Measurements from ENCODE around the gene GNPNAT1.

The GNPNAT1 gene

GRCh38 chr14:52791223-52792096 is at the start of gene GNPNAT1:
GNPNAT1 (minus strand) TSS chr14:52791607; CDS start chr14:52784650, 6,957 bp downstream.
- peak within 1 kb of the TSS; percentile 72 for H3K4me3 ChIP-seq (ENCODE audit: low read depth, low read length)
- no peak for TF ChIP-seq CTCF (IDR thresholded peaks at IDR 0.05; ENCODE audit: insufficient read depth, low read depth, low read length, missing control alignments)
- DNase-seq (ENCODE audit: low read depth), result peak; percentile 94

DNA sequence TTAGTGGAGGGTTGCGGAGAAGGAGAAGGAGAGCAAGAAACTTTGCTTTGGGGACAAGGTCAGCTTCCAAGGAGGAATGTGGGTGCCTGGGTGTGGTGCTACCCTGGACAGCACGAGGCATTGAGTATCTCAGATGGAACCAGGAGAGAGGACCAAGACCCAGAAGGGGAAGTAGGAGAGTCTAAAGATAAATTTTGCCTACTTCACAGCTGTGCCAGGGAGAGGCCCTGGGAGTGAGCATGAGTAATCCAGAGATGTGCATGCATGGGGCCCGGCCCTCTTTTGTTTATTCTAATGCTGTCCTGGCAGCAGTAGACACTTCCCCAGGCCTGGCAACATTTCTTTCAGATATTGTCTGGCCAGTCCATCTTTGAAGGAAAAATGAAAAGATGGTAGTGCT is 49.5 kb upstream of the GNPNAT1 start:
- no peak for DNase-seq (ENCODE audit: low read depth)
- no peak for TF ChIP-seq CTCF (IDR thresholded peaks at IDR 0.05; ENCODE audit: insufficient read depth, low read depth, low read length, missing control alignments)
- no peak overlapping the region for H3K4me3 ChIP-seq (ENCODE audit: low read depth, low read length)

DNA sequence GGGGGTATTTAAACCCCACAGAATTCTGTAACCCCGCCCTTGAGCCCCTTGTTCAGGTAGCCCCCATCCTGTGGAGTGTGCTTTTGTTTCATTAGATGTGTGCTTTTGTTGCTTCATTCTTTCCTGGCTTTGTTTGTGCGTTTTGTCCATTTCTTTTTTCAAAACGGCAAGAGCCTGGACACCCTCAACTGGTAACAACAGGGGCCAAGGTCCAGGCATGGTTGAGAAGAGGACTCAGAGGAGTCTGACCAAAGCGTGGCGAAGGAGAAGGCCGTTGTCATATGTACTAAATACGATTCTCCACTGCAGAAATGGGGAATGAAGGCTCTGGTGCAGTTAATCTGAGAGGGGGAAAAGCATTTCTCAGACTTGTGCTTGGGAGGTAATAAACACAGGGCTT is 46.0 kb upstream of the GNPNAT1 start:
- H3K4me3 ChIP-seq (ENCODE audit: low read depth, low read length), result no peak overlapping the region
- DNase-seq (ENCODE audit: low read depth), result no peak
- no peak for TF ChIP-seq CTCF (IDR thresholded peaks at IDR 0.05; ENCODE audit: insufficient read depth, low read depth, low read length, missing control alignments)

- H3K4me3 ChIP-seq (ENCODE audit: low read depth, low read length), result no peak overlapping the region
- no peak for DNase-seq (ENCODE audit: low read depth)
- TF ChIP-seq CTCF (IDR thresholded peaks at IDR 0.05; ENCODE audit: insufficient read depth, low read depth, low read length, missing control alignments), result no peak
These were observed 44.7 kb upstream of the GNPNAT1 start for GRCh38 chr14:52836063-52836462.

DNA sequence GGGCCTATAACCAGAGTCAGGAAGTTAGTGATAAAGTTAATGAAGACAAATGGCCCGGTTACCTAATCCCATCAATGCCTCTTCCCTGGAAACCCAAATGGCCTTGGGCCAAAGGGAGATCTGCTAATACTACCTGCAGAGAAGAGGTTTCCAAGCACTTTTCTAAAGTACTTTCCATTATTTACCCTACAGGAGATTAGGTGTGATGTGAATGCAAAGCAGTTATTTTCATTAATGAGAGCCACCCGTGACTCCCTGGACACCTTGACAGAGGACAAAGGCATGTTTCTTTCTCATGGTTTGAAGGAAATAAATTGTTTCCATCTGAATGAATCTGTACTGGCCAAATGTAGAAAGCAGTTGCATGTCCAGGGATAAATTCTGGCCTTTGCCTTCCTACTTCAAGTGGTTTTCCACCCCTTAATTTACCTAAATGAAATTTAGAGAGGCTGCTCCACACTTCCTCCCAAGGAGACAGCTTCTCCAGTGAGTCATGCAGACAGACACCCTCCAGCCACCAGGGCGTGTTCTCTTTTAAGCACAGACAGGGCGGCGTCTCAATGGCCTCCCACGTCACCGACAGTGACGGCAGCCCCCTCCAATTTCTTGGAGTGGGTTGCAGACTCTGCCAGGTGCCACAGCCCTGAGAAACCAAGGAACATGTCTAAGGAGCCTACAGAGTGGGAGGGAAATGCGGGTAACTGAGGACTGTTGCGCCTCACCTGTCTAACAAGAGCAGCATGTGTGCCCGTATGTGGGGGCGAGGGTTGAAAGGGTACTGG is 43.9 kb upstream of the GNPNAT1 start:
- DNase-seq (ENCODE audit: low read depth), result no peak
- no peak for TF ChIP-seq CTCF (IDR thresholded peaks at IDR 0.05; ENCODE audit: insufficient read depth, low read depth, low read length, missing control alignments)
- no peak overlapping the region for H3K4me3 ChIP-seq (ENCODE audit: low read depth, low read length)

GRCh38 chr14:52834440-52834842 is 43.0 kb upstream of the GNPNAT1 start:
- no peak for TF ChIP-seq CTCF (IDR thresholded peaks at IDR 0.05; ENCODE audit: insufficient read depth, low read depth, low read length, missing control alignments)
- no peak for DNase-seq (ENCODE audit: low read depth)
- H3K4me3 ChIP-seq (ENCODE audit: low read depth, low read length), result no peak overlapping the region
